HG03558 (cell line): ENCODE results near the gene VPS13D.
"Not testable (repeated sequence)": the region's sequence is repeated elsewhere in the genome, so short reads cannot be mapped to it uniquely, and the experiment has no call there.

Source experiments
- ATAC-seq: cut with Tn5 transposase; IDR thresholded peaks from one replicate; pipeline ENCODE4 v1.9.1; 2021; ENCODE audit warnings: moderate number of reproducible peaks; ENCODE audit not compliant: unreplicated experiment; ENCODE audit errors: extremely low read depth

The VPS13D gene

DNA sequence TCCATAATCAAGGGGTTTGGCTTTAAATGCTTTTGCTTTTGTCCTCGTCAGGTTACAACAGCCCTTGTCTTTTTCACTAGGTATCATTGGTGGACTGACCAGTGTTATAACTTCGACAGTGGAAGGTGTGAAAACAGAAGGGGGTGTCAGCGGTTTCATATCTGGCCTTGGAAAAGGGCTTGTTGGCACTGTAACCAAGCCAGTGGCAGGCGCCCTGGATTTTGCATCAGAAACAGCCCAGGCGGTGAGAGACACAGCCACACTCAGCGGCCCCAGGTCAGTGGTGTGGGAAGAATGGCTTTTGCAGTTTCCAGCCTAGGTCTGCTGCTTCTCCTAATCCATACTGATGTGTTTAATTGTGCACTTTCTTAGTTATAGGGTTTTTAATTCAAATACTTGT is 230.3 kb downstream of the VPS13D start:
- no peak for ATAC-seq

DNA sequence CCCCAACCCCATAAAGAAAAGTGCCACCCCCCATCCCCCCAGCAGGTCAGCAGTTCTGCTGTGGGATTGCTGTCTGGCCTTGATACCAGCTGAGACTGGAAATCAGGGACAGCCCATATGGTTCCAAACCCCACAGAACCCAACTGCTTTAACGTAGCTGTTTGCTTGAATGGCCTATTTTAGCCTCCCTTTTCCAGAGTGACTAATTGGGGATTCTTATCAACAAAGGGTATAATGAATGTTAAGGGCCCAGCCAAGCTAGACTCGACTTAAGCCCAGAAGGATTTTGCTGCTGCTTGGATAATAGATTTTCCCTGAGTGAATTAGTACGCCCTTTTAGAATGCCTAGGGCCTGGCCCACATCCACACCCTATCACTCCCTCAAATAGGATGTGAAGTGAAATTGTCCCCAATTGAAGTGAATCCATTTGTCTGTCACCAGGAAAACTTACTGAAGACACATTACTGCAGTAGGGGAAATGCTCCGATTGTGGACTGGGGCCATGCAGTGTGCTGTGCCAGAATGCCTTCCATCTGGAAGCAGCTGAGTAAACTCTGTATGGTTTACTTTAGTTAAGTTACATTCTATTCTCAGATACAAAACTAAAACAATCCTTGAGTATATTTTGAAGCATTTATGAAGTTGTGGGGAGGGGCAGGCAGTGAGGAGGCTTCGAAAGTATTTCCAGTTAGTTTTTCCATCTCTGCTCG is 231.2 kb downstream of the VPS13D start:
- no peak for ATAC-seq

DNA sequence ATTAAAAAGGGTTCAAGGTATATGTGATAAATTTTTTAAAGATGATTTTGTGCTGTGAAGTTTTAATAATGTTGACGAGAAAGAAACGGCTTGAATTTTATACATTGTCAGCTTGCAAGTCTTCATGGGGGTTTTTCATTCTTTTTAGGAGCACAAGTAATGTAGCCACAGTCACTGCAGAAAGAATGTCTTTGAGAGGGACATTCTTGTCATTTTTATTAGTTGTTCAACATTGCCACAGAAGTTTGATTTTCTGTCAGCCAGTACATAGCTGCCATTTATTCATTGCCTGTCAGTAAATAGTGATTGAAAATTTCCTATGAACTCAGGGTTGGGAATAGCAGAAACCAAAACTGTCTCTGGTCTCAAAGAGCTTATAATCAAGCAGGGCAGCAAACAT is 231.9 kb downstream of the VPS13D start:
- no peak for ATAC-seq

DNA sequence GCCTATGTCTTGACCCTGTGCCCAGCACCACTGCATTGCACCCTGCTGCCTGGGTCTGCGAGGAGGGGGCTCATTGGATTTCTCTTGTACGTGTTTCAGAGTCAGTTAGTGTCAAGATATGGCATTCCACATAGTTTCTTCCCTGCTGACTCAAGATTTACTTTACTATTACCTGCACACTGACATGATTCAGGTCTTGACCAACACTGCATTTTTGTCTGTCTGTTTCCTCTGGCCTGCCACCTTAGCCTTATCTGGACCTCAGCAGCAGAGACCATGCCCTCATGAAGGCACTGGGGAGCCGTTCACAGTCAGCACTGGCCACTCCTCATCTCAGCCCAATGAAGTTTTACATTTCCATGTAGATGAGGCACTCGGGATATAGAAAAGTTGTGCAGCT is 232.8 kb downstream of the VPS13D start:
- ATAC-seq, result no peak

DNA sequence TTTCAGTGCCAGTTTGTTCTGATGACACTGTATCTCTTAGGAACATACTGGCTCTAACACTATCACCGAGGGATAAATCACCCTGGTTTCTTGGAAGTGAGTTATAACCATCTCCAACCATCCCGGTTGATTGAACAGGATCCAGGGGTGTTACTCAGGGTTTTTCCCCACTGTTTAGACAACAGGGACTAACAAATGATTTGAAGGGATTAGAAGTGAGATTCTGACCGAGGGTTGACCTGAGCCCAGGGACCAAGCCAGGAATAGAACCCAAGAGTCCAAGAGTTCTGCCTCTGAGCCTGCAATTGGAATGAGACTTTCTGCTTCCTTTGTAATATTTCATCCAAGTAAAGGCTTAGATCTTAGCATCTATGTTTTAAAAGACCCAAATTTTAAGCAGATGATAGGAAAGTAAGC is 234.2 kb downstream of the VPS13D start:
- ATAC-seq, result no peak

DNA sequence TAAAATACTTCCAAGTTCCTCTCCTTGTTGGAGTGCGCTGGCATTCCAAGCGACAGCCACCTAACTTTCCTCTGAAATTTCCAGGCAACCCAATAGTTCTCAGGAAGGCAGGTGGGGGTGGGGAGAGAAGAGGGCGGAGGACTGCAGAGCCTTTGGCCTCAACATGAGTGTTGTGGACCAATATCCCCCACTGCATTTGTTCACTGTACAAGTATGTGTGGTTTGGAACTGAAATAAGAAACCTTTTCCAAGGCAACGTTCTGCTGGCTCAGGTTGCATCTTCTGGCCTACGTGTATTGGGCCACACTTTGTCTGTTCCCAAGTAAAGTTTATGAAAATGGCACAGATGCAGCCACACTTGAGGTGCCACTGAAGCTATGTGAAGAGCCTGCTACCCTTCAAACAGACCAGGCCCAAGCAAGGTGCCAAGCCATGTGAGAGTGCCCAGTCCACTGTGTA is 234.8 kb downstream of the VPS13D start:
- ATAC-seq, result no peak

DNA sequence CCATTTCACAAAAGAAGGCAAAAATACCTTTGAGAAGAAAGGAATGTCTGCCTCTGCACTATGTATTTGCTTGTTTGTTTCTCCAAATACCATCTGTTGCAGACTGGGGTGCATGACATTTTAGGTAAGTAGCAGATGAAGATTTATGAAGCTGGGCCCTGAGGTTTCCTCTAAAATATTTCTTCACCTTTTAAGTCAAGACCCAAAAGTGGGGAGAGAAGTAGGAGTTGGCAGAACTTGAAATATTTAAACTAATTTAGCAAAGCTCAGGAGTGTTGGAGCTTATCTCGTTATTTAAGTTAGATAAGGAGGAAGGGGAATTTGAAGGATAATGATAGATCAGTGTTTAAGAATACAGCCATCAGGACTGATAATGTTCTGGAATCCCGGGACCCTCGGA is 235.3 kb downstream of the VPS13D start:
- no peak for ATAC-seq

DNA sequence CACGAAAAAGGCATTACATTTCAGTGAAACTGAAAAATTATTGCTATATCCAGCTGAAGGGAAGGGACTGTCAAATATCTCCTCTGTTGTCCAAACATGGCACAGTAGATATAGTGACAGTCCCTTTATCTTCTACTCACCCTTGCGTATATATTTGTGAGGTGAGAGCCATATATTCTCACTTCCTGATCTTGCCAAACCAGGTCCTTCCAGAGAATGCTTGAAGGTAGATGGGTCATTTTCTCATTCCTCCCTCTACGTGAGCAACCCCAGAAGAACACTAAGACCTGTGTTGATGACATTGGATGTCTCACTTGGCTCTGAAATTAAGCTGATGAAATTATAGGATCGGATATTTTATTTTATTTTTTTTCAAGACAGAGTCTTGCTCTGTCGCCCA is 237.0 kb downstream of the VPS13D start:
- no peak for ATAC-seq

DNA sequence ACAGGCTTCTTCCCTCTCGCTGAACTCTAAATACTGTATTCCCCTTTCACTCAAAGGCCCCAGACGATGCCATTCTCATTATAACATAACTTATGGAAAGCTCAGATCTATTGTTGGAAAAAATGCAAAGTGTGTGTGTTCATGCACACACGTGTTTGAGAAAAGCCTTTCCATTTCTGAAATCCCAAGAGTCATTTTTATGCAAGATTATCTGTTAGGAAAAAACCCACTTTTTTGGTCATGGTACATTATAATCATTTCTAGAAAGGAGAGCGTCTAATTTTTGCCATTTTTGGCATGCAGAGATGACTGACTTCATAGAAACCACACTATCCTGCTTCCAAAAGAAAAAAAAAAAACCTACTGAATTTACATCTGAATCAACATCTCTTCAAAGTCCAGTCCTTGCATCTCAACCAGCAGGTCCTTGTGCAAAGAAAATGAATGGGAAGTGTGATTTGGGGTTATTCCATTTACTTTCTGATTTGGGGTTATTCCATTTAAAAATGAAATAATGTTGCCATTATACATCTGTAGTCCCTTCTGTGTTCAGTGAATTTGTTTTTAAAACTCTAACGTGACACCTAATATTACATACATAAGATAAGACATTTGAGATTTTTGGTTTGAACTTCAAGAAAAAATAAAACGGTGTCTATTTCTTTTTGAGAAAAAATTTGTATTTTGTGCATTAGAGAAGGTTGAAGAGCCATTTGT is 237.9 kb downstream of the VPS13D start:
- no peak for ATAC-seq

DNA sequence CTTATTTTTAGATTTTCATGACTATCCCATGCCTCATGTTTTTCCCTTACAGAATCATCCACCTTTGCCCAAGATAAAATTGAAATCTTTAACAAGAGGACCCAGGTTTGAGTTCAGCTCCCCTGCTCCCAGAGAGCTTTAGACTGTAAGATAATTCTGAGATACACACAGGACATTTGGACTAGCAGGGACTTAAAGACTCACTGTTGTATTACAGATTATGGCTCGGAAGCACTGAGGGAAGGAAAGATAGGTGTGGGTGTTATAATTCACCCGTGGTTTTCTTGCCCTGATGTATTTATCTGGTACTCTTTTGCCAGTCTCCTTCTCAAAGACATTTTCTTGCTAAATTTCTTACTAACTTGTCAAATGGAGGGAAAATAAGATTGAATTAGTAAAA is 238.5 kb downstream of the VPS13D start:
- ATAC-seq, result no peak

DNA sequence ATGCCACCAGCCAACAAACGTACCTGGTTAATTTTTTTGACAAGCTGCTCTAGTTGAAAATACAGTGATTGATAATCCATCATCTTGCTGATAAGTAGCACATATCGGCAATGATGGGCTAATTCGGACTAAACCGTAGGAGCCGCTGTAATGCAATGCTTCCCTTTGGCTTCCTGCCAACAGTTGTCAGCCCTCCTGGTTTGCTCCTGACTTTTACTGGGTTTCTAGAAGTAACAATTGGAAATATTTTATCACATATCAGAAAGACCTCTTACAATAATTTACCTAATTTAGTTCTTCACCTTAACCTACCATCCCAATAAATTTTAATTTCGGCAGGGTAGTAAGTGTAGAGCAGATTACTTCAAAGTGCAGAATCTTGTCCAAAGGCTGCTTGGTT is 239.7 kb downstream of the VPS13D start:
- no peak for ATAC-seq

DNA sequence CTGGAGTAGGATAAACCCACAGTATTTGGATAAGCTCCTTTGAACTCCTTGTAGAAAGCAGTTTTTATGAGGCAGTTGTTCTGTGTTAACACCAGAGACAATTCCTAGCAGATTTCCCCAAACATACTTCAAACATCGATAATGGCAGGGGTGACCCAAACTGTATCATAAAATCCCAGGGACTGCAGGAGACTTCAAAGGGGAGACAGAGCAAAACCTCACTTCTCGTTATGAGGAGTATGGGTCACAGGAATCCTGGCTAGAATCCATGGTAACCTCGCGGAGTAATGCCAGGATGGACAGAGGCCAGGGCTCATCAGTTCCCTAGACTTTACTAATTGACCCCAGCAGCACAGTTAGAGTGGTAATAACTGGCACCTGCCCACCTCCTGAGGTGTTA is 240.2 kb downstream of the VPS13D start:
- no peak for ATAC-seq

DNA sequence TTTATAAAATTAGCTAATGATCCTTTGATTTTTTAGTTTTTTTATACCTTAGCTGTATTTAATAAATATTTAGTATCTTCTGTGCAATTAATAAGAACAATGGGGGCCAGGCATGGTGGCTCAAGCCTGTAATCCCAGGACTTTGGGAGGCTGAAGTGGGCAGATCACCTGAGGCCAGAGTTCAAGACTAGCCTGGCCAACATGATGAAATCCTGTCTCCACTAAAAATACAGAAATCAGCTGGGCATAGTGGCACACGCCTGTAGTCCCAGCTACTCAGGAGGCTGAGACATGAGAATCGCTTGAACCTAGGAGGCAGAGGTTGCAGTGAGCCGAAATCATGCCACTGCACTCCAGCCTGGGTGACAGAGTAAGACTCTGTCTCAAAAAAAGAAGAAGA is 241.1 kb downstream of the VPS13D start:
- ATAC-seq, result not testable (repeated sequence)

DNA sequence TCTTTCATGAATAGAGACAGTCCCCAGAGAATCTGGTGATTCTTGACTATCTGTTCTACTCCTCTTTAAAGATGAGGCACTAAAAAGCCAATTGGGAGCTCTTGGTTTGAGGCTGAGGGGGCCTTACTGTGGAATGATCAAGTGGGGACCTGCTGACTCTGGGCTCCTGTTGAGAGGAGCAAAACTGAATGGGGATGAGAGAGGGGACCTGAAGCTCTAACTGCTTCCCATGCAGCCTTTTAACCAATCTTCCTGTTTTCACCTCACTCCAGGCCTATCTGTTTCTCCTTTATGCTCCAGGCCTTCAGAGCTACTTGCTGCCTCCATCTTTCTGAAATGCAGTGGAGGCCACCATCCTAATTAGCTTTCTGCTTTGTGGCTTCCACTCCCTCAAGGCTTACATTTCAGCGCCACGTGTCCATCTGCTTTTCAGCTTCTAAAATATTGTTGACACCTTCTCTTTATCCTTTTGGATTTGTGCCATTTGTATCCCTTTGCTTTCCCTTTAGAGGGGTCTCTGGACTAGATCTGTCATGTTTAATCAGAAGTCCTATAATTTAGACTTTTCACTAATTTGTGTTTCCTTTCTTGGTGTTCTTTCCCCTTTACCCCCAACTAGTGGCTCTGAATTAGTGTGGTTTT is 242.4 kb downstream of the VPS13D start:
- ATAC-seq, result no peak

DNA sequence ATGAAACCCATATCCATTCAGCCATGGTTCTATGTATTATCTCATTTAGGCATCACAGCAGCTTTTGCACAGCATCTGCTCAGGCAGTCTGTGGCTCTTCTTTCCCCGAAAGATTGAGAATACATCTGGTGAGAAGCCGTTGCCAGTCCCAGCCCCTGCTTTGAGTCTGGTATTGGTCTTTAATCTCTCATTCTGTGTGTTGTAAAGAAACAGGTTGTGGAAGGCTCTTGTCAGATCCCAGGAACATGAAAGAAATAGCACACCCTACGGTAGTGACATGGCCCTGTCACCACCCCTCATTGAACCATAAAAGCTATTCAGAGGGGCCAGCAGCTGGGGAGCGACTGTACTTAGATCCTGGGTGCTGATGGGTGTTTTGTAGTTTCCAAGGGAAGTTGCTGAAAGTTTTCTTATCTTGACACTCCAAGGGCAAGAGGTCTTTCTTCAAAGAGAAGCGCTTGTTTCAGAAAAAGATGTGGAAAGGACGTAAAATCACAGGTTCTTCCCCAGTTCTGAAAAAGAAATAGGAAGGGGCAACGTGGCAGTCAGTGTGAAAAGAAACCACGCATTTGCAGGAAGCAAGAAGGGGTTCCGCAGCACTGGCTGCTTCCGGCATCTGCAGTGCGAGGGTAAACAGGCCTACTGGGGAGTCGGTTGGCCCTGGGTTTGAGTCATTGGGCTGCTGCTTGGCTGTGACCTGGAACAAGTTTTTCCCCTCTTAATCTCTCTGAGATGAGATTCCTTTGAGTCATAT is 243.1 kb downstream of the VPS13D start:
- ATAC-seq, result no peak

DNA sequence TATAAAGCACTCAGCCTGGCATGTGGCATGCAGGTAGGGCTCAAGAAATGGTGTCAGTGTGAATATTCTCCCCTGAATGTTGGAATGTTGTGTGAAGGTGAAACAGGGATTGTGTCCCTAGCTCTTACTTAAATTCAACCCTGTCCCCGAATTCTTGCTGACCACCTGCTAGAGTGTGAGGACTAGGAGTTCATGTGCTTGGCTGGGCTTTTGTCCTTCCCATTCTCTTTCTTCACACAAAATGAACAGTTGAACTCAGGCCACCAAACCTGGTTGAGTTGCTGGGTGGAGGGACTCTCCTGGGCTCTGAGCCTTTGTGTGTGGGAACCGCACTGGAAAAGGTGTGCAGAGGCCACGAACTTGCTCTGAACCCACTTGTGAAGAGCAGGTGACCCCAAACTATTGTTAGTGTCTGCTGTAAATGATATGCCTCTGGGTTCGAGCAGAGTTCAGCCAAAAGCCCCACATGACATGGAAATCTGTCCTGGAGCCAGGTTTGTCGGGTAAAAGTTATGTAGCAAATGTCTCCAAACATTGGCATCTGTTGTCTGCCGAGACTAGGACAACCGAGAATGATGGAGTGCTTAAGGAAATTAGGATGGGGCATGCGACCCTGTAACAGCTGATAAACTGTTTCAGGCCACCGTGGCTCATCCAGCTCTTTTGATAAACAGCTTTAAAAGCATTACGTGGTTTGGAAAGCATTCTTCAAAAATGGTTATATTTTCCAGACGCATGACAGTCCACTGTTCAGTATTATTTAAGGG is 243.9 kb downstream of the VPS13D start:
- no peak for ATAC-seq

DNA sequence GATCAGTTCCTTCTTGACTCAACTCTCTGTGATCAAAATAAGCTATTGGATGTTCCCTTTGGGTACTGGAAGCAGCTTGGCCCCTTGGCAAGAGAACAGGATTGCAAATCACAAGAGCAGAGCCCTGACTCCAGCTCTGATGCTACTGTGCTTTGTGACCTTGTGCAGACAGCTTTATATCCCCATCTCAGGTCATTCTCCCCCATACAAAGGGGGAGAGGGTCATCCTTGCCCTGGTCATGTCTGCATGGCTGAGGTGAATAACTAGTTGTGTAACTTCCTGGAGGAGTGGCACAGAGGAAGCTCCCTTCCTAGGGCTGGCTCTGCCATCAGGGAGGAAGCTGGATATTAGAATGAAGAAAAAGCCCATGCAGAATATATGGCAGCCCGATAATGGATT is 245.3 kb downstream of the VPS13D start:
- no peak for ATAC-seq

DNA sequence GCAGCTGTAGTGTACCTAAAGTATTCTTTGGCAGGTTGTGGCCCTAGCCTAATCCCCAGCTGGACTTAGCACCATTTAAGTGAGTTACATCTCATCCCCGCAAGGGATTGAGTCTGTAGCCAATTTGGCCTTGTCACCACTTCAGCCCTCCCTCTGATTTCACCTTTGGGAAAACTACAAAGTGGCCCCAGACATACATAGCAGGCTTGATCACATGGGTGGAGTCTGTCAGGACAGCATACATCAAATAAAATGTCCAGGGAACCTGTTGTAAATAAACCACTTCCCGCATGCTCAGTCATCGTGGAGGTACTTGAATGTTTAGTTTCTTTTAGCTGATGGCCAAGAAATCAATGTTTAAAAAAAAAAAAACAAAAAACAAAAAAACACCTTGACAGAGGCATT is 245.7 kb downstream of the VPS13D start:
- ATAC-seq, result no peak

DNA sequence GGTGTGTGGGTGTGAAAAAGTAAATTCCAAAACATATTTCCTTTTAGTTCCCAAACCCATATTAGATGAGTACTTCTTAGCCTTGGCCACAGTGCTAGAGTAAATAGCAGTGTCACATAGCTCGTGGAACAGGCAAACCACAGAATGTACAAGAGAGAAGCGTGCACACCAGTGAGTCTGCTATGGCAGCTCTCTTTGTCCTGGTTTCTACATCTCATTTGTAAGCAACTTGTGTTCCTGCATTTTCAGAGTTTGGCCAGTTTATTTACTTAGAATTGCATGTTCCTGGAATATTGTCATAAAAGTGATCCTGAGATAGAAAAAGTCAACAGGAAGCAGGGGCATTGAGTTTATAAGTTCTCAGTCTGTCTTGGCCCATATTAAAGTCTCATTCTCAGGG is 246.1 kb downstream of the VPS13D start:
- no peak for ATAC-seq

DNA sequence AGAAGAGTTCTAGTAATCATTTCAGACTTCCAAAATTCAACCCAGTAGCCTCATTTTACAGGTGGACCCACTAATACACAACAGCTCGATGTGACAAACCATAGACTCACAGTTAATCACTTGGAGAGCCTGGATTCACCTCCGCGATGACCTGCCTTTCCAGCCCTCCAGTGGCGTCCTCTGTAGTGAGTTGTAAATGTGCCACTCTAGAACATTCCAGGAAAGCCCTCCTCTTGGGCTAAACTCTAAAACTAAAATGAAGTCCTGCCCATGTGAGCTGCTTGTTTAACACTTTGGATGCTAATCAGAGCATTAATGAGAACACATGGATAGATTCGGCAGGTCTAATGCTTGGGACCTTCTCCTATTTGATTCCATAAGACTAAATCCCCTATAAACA is 247.5 kb downstream of the VPS13D start:
- no peak for ATAC-seq
